Skin epidermis (tissue), 12 donors: Measurements from ENCODE around the gene FBXO36.

Experiments
- H3K27ac ChIP-seq, 21 experiments: fragments of 200-600 bp; sonication (generic) in 11 of 21; one replicate each; pipeline ENCODE4 v1.5.0; 2020; ENCODE audit warnings: mild to moderate bottlenecking in 3 of 21, inconsistent platforms in 2 of 21, moderate library complexity in 2 of 21
- H3K4me3 ChIP-seq, 7 experiments: fragments of 200-600 bp; sonication (generic) in 2 of 7; one replicate each; pipeline ENCODE4 v1.5.0; 2020; ENCODE audit warnings: inconsistent platforms in 2 of 7, mild to moderate bottlenecking in 2 of 7, moderate library complexity in 1 of 7

Gene FBXO36

GRCh38 chr2:230023313-230023712 lies 101.0 kb downstream of the FBXO36 start:
- Histone ChIP-seq H3K27ac (no peak overlapping the region), H3K4me3 (no peak overlapping the region)

- Histone ChIP-seq H3K4me3 (no peak overlapping the region), H3K27ac (no peak overlapping the region)
These were observed 119.9 kb downstream of the FBXO36 start for GRCh38 chr2:230042195-230042594.

- no peak overlapping the region for H3K27ac ChIP-seq
- no peak overlapping the region for H3K4me3 ChIP-seq
These were observed 120.7 kb downstream of the FBXO36 start for GRCh38 chr2:230043025-230043424.

- no peak overlapping the region for H3K27ac ChIP-seq
- no peak overlapping the region for H3K4me3 ChIP-seq
These were observed 121.2 kb downstream of the FBXO36 start for GRCh38 chr2:230043461-230043860.

GRCh38 chr2:230046491-230046890 lies 124.2 kb downstream of the FBXO36 start:
- Histone ChIP-seq H3K4me3 (no peak overlapping the region), H3K27ac (no peak overlapping the region)

- Histone ChIP-seq H3K27ac (no peak overlapping the region), H3K4me3 (no peak overlapping the region)
These were observed 125.8 kb downstream of the FBXO36 start for GRCh38 chr2:230048010-230048671.

GRCh38 chr2:230050136-230050535 lies 127.8 kb downstream of the FBXO36 start:
- H3K4me3 ChIP-seq = no peak overlapping the region
- H3K27ac ChIP-seq = no peak overlapping the region

GRCh38 chr2:230052299-230052698 lies 130.0 kb downstream of the FBXO36 start:
- Histone ChIP-seq H3K4me3 (no peak overlapping the region), H3K27ac (no peak overlapping the region)

GRCh38 chr2:230053753-230054478 lies 131.6 kb downstream of the FBXO36 start:
- H3K4me3 ChIP-seq = no peak overlapping the region

GRCh38 chr2:230060672-230061293 lies 138.5 kb downstream of the FBXO36 start:
- Histone ChIP-seq H3K4me3 (no peak overlapping the region), H3K27ac (no peak overlapping the region)

More at GRCh38 chr2:230053753-230054478, 131.6 kb downstream of the FBXO36 start:
- H3K27ac ChIP-seq = no peak overlapping the region
